ENCODE results near the gene MYCL.

The MYCL gene

GRCh38 chr1:39865762-39866161 is 36.0 kb downstream of the MYCL start:
- DNase-seq, result no peak
- Histone ChIP-seq H3K9me3 (no peaks in the 10 kb centered on the region), H3K4me1 (no peaks in the 10 kb centered on the region), H3K36me3 (no peaks in the 10 kb centered on the region), H3K4me3 (no peak overlapping the region), H3K27me3 (no peaks in the 10 kb centered on the region), H3K27ac (no peak overlapping the region)
- TF ChIP-seq CTCF (IDR thresholded peaks at IDR 0.05), result no peak
- intact Hi-C loops (cut with DNase I; ENCODE audit: low total_unique reads), result no loop called here

GRCh38 chr1:39863177-39863576 is 38.5 kb downstream of the MYCL start:
- Histone ChIP-seq H3K27me3 (no peaks in the 10 kb centered on the region), H3K36me3 (no peaks in the 10 kb centered on the region), H3K4me3 (no peak overlapping the region), H3K27ac (no peak overlapping the region), H3K4me1 (no peaks in the 10 kb centered on the region), H3K9me3 (no peaks in the 10 kb centered on the region)
- no peak for TF ChIP-seq CTCF (IDR thresholded peaks at IDR 0.05)
- intact Hi-C loops (cut with DNase I; ENCODE audit: low total_unique reads), result no loop called here
- no peak for DNase-seq

- Histone ChIP-seq H3K27ac (no peak overlapping the region), H3K4me1 (no peaks in the 10 kb centered on the region), H3K9me3 (no peaks in the 10 kb centered on the region), H3K27me3 (no peaks in the 10 kb centered on the region), H3K36me3 (no peaks in the 10 kb centered on the region), H3K4me3 (no peak overlapping the region)
- TF ChIP-seq CTCF (IDR thresholded peaks at IDR 0.05), result no peak
- intact Hi-C loops (cut with DNase I; ENCODE audit: low total_unique reads), result no loop called here
- DNase-seq, result no peak
These were observed 40.7 kb downstream of the MYCL start for GRCh38 chr1:39861003-39861402.

GRCh38 chr1:39859859-39860812 is 41.6 kb downstream of the MYCL start:
- Histone ChIP-seq H3K4me1 (no peaks in the 10 kb centered on the region), H3K4me3 (no peak overlapping the region), H3K9me3 (no peaks in the 10 kb centered on the region), H3K27ac (no peak overlapping the region), H3K27me3 (no peaks in the 10 kb centered on the region), H3K36me3 (peaks cover 0 to 7% (median 0%) of the 10 kb centered on the region in 3 donors)
- intact Hi-C loops (cut with DNase I; ENCODE audit: low total_unique reads), result no loop called here
- TF ChIP-seq CTCF (IDR thresholded peaks at IDR 0.05), result no peak
- DNase-seq, result no peak

- Histone ChIP-seq H3K4me1 (no peaks in the 10 kb centered on the region), H3K9me3 (no peaks in the 10 kb centered on the region), H3K27me3 (no peaks in the 10 kb centered on the region), H3K4me3 (no peak overlapping the region), H3K36me3 (peaks cover 6 to 11% (median 8%) of the 10 kb centered on the region in 3 donors), H3K27ac (no peak overlapping the region)
- no peak for DNase-seq
- TF ChIP-seq CTCF (IDR thresholded peaks at IDR 0.05), result no peak
- intact Hi-C loops (cut with DNase I; ENCODE audit: low total_unique reads), result no loop called here
These were observed 43.4 kb downstream of the MYCL start for GRCh38 chr1:39858315-39858714.

All from tibial artery (tissue), 4 donors.